ENCODE data around the gene TRPM1. TPM values are rescaled to one million over a fixed set of nuclear protein-coding genes. Genes with fewer than 3 reads are reported as not detected.
A peak's percentile ranks its signal among the peaks of the same experiment; 100 is the strongest.

The TRPM1 gene
- total RNA-seq, 2 donors from 2014 or later = not detected

- H3K9ac ChIP-seq (ENCODE audit: extremely low read depth, low read length, poor library complexity, severe bottlenecking) = no peak overlapping the region
- no peak for TF ChIP-seq CTCF (conservative IDR thresholded peaks at IDR 0.05)
- no peaks in the 10 kb centered on the region for H3K9me3 Mint-ChIP-seq
- H3K4me3 Mint-ChIP-seq = no peak overlapping the region
- no peak for DNase-seq
- no peaks in the 10 kb centered on the region for H3K4me1 ChIP-seq (ENCODE audit: control insufficient read depth, insufficient read depth, low read length)
- no peaks in the 10 kb centered on the region for H3K9me3 ChIP-seq (ENCODE audit: control insufficient read depth, low read length)
- no peak overlapping the region for H3K4me3 ChIP-seq (ENCODE audit: low read length)
- no peak overlapping the region for H3K27ac Mint-ChIP-seq
- WGBS, 2 experiments (ENCODE audit: insufficient coverage in 1 of 2, insufficient read length in 1 of 2) = 78 to 85% methylated on average over 7 to 10 of the region's 11 CpGs
- H3K27me3 Mint-ChIP-seq (ENCODE audit: insufficient read depth) = peaks cover 13% of the 10 kb centered on the region
- peaks cover 13% of the 10 kb centered on the region for H3K4me1 Mint-ChIP-seq
- H3K36me3 ChIP-seq (ENCODE audit: control insufficient read depth, insufficient read depth, low read length) = no peaks in the 10 kb centered on the region
- H3K36me3 Mint-ChIP-seq (ENCODE audit: low read depth) = no peaks in the 10 kb centered on the region
- H3K27me3 ChIP-seq (ENCODE audit: control insufficient read depth, insufficient read depth, low read length, poor library complexity, severe bottlenecking) = no peaks in the 10 kb centered on the region
- H3K27ac ChIP-seq (ENCODE audit: low read depth, low read length) = no peak overlapping the region
These were observed 20.5 kb downstream of the TRPM1 start for GRCh38 chr15:31081056-31081455.

GRCh38 chr15:31080591-31081014 is 20.9 kb downstream of the TRPM1 start:
- peak overlapping the region; percentile 24 for H3K4me3 Mint-ChIP-seq

GRCh38 chr15:31079519-31079918 is 22.0 kb downstream of the TRPM1 start:
- no peaks in the 10 kb centered on the region for H3K36me3 Mint-ChIP-seq (ENCODE audit: low read depth)
- no peak for TF ChIP-seq CTCF (conservative IDR thresholded peaks at IDR 0.05)
- H3K27me3 ChIP-seq (ENCODE audit: control insufficient read depth, insufficient read depth, low read length, poor library complexity, severe bottlenecking) = no peaks in the 10 kb centered on the region
- H3K36me3 ChIP-seq (ENCODE audit: control insufficient read depth, insufficient read depth, low read length) = no peaks in the 10 kb centered on the region
- peaks cover 17% of the 10 kb centered on the region for H3K4me1 Mint-ChIP-seq
- no peak overlapping the region for H3K4me3 Mint-ChIP-seq
- H3K9me3 ChIP-seq (ENCODE audit: control insufficient read depth, low read length) = no peaks in the 10 kb centered on the region
- peak; percentile 83 for DNase-seq
- 69 to 88% methylated on average over 1 to 2 of the region's 2 CpGs for WGBS, 2 experiments (ENCODE audit: insufficient coverage in 1 of 2, insufficient read length in 1 of 2)
- no peak overlapping the region for H3K4me3 ChIP-seq (ENCODE audit: low read length)
- H3K27ac ChIP-seq (ENCODE audit: low read depth, low read length) = no peak overlapping the region
- H3K4me1 ChIP-seq (ENCODE audit: control insufficient read depth, insufficient read depth, low read length) = no peaks in the 10 kb centered on the region
- H3K27ac Mint-ChIP-seq = no peak overlapping the region
- H3K27me3 Mint-ChIP-seq (ENCODE audit: insufficient read depth) = peaks cover 13% of the 10 kb centered on the region
- no peaks in the 10 kb centered on the region for H3K9me3 Mint-ChIP-seq
- no peak overlapping the region for H3K9ac ChIP-seq (ENCODE audit: extremely low read depth, low read length, poor library complexity, severe bottlenecking)

More at GRCh38 chr15:31080591-31081014, 20.9 kb downstream of the TRPM1 start:
- Mint-ChIP-seq H3K4me1 (peaks cover 17% of the 10 kb centered on the region), H3K36me3 (ENCODE audit: low read depth) (no peaks in the 10 kb centered on the region), H3K27ac (no peak overlapping the region), H3K27me3 (ENCODE audit: insufficient read depth) (peaks cover 13% of the 10 kb centered on the region), H3K9me3 (no peaks in the 10 kb centered on the region)
- H3K4me1 ChIP-seq (ENCODE audit: control insufficient read depth, insufficient read depth, low read length) = no peaks in the 10 kb centered on the region
- H3K27ac ChIP-seq (ENCODE audit: low read depth, low read length) = no peak overlapping the region
- DNase-seq = peak; percentile 97
- no peak overlapping the region for H3K4me3 ChIP-seq (ENCODE audit: low read length)
- WGBS, 2 experiments (ENCODE audit: insufficient coverage in 1 of 2, insufficient read length in 1 of 2) = 24 to 40% methylated on average over 5 to 20 of the region's 26 CpGs
- H3K27me3 ChIP-seq (ENCODE audit: control insufficient read depth, insufficient read depth, low read length, poor library complexity, severe bottlenecking) = no peaks in the 10 kb centered on the region
- TF ChIP-seq CTCF (conservative IDR thresholded peaks at IDR 0.05) = no peak
- H3K9me3 ChIP-seq (ENCODE audit: control insufficient read depth, low read length) = no peaks in the 10 kb centered on the region
- H3K9ac ChIP-seq (ENCODE audit: extremely low read depth, low read length, poor library complexity, severe bottlenecking) = no peak overlapping the region
- H3K36me3 ChIP-seq (ENCODE audit: control insufficient read depth, insufficient read depth, low read length) = no peaks in the 10 kb centered on the region

Data from endodermal cell (in vitro differentiated cells).